DND-41 (cell line): ENCODE measurements around the gene RAI14.

Experiments
- ATAC-seq: fragments of 200-7000 bp; cut with Tn5 transposase; 3 replicates; pipeline ENCODE4 v1.9.1; 2021; ENCODE audit warnings: low read depth; ENCODE audit not compliant: insufficient read depth
- DNase-seq: peaks from one replicate; pipeline ENCODE4 v3.0.0-alpha.2; 2020
- H2AFZ ChIP-seq: 2 replicates; pipeline ENCODE4 v1.6.0; 2012; ENCODE audit warnings: low read depth, low read length
- H3K27ac ChIP-seq: 2 replicates; pipeline ENCODE4 v1.5.1; 2012; ENCODE audit warnings: low read length, inconsistent platforms
- H3K27me3 ChIP-seq: fragments of 200-600 bp; sonication (generic); 2 replicates; pipeline ENCODE4 v1.6.0; 2012; ENCODE audit warnings: low read length, mild to moderate bottlenecking, inconsistent platforms; ENCODE audit not compliant: insufficient read depth, poor library complexity
- H3K36me3 ChIP-seq: 2 replicates; pipeline ENCODE4 v1.5.1; 2012; ENCODE audit warnings: low read length, inconsistent platforms; ENCODE audit not compliant: insufficient read depth
- H3K4me1 ChIP-seq: 2 replicates; pipeline ENCODE4 v1.5.1; 2012; ENCODE audit warnings: mild to moderate bottlenecking, low read length; ENCODE audit not compliant: insufficient read depth
- H3K4me2 ChIP-seq: 2 replicates; pipeline ENCODE4 v1.6.0; 2012; ENCODE audit warnings: mild to moderate bottlenecking, moderate library complexity, low read length, inconsistent platforms; ENCODE audit not compliant: insufficient read depth
- H3K4me3 ChIP-seq, 2 experiments: fragments of 200-600 bp in 1 of 2; shearing (Covaris generic) in 1 of 2; 2 replicates each; pipeline ENCODE4 v1.5.1; 2012 to 2016; ENCODE audit warnings: inconsistent platforms in 2 of 2, low read length in 2 of 2, mild to moderate bottlenecking in 2 of 2, low read depth in 1 of 2, moderate library complexity in 1 of 2
- H3K79me2 ChIP-seq: 2 replicates; pipeline ENCODE4 v1.6.0; 2012; ENCODE audit warnings: low read length, inconsistent platforms; ENCODE audit not compliant: insufficient read depth
- H3K9ac ChIP-seq: 2 replicates; pipeline ENCODE4 v1.6.0; 2012; ENCODE audit warnings: low read depth, mild to moderate bottlenecking, inconsistent platforms, low read length, moderate library complexity
- H3K9me3 ChIP-seq: 2 replicates; pipeline ENCODE4 v1.5.1; 2012; ENCODE audit warnings: low read length, moderate library complexity, mild to moderate bottlenecking, inconsistent platforms; ENCODE audit not compliant: insufficient read depth, severe bottlenecking
- H4K20me1 ChIP-seq: 2 replicates; pipeline ENCODE4 v1.6.0; 2012; ENCODE audit warnings: low read length; ENCODE audit not compliant: insufficient read depth
- EZH2 ChIP-seq: IDR thresholded peaks from 3 replicates; pipeline ENCODE4 v1.6.1; 2012; ENCODE audit warnings: borderline replicate concordance, low read depth, mild to moderate bottlenecking, moderate library complexity, low read length, inconsistent platforms; ENCODE audit not compliant: severe bottlenecking
- TF ChIP-seq, protein P1 (sequence below): IDR thresholded peaks from 2 replicates; pipeline ENCODE4 v1.5.1; 2012; ENCODE audit warnings: borderline replicate concordance, low read length, moderate library complexity, mild to moderate bottlenecking; ENCODE audit not compliant: poor library complexity, severe bottlenecking; ENCODE audit errors: extremely low read depth

The RAI14 gene

GRCh38 chr5:34791761-34792244 lies 135.7 kb downstream of the RAI14 start:
- Histone ChIP-seq H3K9me3 (no peaks in the 10 kb centered on the region), H2AFZ (no peak overlapping the region), H4K20me1 (no peaks in the 10 kb centered on the region), H3K4me3 (no peak overlapping the region), H3K36me3 (no peaks in the 10 kb centered on the region), H3K4me2 (no peak overlapping the region), H3K4me1 (no peaks in the 10 kb centered on the region), H3K9ac (no peak overlapping the region), H3K27me3 (no peaks in the 10 kb centered on the region), H3K79me2 (no peaks in the 10 kb centered on the region), H3K27ac (no peak overlapping the region)
- no peak for DNase-seq
- TF ChIP-seq, protein P1, sequence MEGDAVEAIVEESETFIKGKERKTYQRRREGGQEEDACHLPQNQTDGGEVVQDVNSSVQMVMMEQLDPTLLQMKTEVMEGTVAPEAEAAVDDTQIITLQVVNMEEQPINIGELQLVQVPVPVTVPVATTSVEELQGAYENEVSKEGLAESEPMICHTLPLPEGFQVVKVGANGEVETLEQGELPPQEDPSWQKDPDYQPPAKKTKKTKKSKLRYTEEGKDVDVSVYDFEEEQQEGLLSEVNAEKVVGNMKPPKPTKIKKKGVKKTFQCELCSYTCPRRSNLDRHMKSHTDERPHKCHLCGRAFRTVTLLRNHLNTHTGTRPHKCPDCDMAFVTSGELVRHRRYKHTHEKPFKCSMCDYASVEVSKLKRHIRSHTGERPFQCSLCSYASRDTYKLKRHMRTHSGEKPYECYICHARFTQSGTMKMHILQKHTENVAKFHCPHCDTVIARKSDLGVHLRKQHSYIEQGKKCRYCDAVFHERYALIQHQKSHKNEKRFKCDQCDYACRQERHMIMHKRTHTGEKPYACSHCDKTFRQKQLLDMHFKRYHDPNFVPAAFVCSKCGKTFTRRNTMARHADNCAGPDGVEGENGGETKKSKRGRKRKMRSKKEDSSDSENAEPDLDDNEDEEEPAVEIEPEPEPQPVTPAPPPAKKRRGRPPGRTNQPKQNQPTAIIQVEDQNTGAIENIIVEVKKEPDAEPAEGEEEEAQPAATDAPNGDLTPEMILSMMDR: no peak
- no peak for TF ChIP-seq EZH2
- ATAC-seq: no peak

- DNase-seq: no peak
- Histone ChIP-seq H3K79me2 (no peaks in the 10 kb centered on the region), H3K36me3 (no peaks in the 10 kb centered on the region), H3K27ac (no peak overlapping the region), H3K27me3 (peaks cover 2% of the 10 kb centered on the region), H2AFZ (no peak overlapping the region), H3K4me2 (no peak overlapping the region), H4K20me1 (no peaks in the 10 kb centered on the region), H3K9me3 (no peaks in the 10 kb centered on the region), H3K9ac (no peak overlapping the region), H3K4me3 (no peak overlapping the region), H3K4me1 (no peaks in the 10 kb centered on the region)
- TF ChIP-seq EZH2: no peak
- TF ChIP-seq, protein P1: no peak
- no peak for ATAC-seq
These were observed 146.9 kb downstream of the RAI14 start for GRCh38 chr5:34802834-34803563.

DNA sequence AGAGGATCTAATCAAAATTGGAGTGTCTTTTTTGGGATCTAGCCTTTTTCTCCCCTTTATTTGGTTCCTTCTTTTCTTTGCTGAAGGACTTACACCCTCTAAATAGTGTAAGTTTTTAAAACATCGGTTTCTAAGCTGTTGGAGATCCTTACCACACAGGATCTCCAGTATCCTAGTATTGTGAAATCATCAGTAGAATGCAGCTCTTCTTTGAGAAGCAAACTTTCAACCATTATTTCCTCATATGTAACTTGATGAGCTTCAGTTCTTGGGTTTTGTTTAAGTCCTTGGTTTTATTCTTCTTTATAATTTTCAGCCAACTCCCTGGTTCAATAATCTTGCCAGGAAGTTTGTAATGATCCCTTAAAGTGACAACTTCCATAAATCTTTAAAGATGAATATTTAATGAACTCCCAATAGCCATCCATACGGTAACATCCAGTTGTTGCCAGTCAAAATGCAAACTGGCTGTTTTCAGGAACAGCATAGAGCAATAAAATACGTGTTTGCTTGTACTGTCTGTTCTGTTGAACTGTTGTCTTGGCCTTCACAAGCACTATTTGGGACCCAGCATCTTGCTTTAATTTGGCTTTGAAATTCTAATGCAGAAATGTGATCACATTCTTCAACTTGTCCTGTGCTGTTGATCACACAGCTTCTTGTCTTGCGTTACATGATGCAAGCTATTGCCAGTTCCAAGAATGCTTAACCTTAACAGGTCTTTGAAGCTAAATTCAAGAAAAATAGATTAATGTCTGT lies 148.0 kb downstream of the RAI14 start:
- H3K9ac ChIP-seq: no peak overlapping the region
- no peak overlapping the region for H2AFZ ChIP-seq
- no peak overlapping the region for H3K27ac ChIP-seq
- TF ChIP-seq, protein P1: no peak
- TF ChIP-seq EZH2: no peak
- no peaks in the 10 kb centered on the region for H3K9me3 ChIP-seq
- H3K79me2 ChIP-seq: no peaks in the 10 kb centered on the region
- no peak for ATAC-seq
- no peaks in the 10 kb centered on the region for H4K20me1 ChIP-seq
- H3K4me1 ChIP-seq: no peaks in the 10 kb centered on the region
- DNase-seq: no peak
- no peak overlapping the region for H3K4me3 ChIP-seq
- peaks cover 7% of the 10 kb centered on the region for H3K27me3 ChIP-seq
- no peaks in the 10 kb centered on the region for H3K36me3 ChIP-seq
- H3K4me2 ChIP-seq: no peak overlapping the region
